Stimulated activated CD4-positive, alpha-beta T cell treated with anti-CD3 and anti-CD28 coated beads, Interleukin-2, amount 100 ng/mL, for 24 hours (primary cell): ENCODE data around the gene FAHD1.

ENCODE experiments used
- DNase-seq, 2 donors: peaks; one replicate each; pipeline ENCODE4 v3.0.0-alpha.2; 2020

The FAHD1 gene

DNA sequence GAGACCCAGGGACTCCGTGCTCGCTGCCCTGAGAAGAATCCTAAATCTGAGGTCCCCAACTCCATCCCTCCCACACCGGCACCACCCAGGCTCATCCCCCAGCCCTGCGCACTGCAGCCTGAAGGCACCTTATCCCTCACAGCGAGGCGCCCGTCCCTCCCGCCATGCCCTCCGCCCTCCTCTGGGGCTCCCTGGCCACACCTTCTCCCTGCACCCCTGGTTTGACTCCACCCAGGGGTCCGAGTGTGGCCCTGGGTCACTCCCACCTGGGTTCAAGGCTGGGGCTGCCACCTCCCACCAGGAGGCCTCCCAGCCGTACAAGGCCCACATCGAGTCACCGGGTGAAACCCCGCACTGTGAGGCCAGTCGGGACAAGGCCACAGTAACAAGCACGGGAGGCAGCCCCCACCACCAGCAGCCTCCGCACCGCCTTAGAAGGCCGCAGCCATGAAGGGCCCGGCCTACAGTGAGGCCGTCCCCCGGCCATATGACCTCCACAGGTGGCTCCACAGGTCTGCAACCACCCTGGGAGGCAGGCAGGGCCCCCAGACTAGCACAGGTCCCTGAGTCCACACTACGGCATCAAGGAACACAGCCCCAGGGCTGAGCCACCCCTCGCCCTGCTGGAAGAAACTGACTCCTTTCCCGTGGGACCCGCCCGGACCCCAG lies 8.7 kb upstream of the FAHD1 start:
- no peak for DNase-seq

DNA sequence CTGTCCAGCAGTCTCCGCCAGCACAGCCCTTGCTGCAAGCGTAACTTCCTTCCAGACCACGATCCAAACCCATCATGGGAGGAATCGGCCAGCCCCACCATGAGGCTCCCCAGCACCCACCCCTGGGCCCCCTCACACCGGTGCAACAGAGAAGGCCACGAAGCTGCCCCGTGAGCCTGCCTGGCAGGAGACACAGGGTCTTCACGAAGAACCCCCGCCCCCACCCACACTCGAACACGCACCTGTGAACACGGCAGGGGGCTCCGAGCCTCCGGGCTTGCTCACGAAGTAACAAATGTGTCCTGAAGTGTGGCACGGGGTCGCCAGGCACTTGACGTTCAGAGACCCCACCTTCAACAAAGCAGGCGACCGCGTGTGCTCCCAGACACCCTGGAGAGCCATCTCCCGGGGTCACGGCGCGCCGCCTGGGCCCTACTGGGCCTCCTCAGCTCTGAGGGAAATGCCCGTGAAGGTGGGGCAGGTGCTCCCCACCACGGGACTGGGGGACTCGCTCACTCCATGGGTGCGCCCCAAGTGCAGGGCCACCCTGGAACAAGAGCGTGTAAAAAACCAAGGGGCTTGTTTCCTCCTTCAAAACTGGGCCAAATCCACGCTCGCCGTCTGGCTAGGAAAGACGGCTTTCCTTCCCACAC lies 8.0 kb upstream of the FAHD1 start:
- DNase-seq, result no peak

DNA sequence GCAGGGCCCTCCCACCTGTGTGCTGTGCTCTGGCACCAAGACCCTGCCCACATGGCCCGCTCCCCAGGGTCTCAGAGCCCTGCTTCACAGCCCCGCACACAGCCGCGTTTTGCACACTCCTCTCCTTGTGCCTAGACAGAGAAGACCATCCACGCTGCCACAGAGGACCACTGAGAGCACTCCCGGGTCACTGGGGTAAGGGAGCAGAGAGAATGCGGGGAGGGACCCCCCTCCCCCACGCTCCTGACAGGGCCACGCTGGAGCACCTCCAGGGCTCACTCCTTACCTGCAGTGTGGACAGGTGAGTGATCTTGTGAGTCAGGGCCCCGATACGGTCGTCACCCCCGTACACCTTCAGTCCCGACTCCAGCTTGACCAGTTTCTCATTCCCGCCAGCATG lies 7.4 kb upstream of the FAHD1 start:
- DNase-seq, result no peak

DNA sequence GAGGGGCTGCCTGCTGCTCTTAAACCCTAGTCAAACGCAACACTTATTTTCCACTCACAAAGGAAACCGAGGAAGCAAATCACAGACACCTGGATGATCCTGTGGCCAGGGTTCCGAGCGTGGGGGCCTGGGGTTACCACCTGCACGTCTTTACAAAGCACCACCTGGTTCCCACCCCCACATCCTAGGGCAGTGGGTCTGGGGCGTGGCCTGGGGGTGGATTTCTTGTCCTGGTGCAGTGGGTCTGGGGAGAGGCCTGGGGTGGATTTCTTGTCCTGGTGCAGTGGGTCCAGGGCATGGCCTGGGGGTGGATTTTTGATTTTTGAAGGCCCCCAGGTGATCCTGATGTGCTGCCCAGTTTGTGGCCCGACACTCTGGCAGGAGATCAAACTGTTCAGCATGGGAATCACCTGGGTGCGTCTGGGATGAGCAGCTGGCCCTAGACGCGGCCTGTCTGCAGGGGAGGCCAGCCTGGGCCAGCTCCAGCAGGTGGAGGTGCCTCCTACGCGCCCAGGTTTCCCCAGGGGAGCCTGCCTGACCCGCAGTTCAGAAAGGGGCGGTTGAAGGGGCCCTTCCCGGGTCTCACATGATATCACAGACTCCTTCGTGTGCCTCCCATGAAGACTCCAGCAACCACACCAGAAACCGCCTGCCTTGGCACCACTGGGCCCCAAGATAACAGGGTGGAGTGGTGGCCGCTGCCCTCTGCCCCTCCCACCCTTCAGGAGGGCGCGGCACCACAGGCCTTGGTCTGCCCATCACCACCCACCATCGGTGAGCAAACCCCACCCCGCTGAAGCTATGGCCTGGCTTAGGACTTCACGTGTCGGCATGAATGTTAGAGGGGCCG lies 6.7 kb upstream of the FAHD1 start:
- DNase-seq, result no peak

DNA sequence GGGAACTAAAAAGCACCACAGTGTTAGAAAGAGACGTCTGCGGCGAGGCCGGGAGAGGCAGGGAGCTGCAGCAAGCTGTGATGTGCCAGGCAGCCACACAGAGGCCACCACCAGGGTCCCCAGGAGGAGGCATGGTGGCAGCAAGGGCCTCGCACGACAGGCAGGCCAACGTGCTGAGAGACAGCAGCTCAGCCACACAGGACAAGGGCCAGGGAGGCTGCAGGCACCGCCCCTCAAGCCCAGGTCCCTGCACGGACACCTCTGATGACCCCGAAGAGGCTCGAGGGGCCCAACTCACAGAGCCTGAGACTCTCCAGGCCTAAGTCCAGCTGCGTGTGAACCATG lies 6.1 kb upstream of the FAHD1 start:
- no peak for DNase-seq

DNA sequence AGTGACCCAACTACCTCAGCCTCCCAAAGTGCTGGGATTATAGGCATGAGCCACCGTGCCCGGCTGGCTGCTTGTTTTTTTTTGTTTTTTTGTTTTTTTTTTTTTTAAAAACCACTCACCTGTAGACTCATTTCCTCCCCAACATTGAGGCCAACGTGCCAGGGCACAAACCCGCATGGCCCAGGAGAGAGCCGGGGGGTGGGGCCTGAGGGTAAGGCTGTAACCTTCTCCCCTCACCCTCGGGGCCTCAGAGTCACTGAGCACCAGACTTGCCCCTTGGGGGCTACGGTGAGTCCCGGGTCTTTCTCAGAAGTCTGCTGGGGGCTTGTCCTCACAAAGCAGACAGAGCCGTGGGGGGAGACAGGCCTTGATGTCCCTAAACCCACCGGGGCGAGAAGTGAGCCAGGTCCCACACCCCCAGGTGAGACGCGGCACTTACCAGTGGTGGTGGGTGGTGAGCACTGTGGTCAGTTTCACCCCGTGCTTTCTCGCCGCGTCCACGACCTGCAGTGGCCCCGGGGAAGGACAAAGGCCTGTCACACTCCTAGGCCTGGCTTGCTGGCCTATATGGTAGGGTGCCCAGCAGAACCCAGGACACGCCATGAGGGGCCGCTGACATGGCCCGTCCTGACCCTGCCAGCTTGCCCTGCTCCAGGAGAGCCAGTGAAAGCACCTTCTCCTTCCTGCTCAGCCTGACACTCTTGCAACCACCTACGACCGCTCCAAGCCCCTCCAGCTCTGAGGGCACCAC lies 5.0 kb upstream of the FAHD1 start:
- DNase-seq, result no peak

DNA sequence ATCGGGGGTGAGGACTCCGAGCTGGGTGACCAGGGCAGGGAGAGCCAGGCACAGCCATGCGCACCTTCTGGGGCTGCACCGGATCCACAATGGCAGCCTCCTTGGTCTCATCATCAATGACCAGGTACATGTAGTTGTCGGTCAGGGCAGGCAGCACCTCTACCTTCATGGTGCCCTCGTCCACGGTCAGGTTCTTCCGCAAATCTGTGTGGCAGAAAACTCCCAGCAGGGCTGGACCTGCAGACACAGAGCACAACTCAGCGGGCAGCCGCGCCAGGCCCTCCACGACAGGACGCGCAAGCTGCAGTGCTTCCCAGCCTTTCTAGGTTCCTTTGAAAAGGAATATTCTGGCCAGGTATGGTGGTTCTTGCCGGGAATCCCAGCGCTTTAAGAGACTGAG lies 4.2 kb upstream of the FAHD1 start:
- DNase-seq, result no peak

DNA sequence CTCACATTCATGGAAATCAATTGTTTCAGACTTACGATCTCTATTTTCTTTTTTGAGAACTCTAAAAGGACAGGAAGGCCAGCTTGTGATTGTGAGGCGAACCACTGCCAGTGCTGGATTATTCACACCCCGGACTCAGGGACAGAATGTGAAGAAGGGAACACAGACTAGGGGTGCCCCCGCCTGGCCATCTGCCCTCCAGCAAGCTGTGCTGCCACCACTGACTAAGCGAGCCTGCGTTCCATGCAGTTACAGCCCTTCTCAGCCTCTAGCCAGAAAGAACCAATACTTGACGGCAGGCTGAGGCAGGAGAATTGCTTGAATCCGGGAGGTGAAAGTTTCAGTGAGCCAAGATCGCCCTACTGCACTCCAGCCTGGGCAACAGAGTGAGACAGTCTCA lies 3.2 kb upstream of the FAHD1 start:
- peak in 1 of 2 donors; percentile 18 for DNase-seq

DNA sequence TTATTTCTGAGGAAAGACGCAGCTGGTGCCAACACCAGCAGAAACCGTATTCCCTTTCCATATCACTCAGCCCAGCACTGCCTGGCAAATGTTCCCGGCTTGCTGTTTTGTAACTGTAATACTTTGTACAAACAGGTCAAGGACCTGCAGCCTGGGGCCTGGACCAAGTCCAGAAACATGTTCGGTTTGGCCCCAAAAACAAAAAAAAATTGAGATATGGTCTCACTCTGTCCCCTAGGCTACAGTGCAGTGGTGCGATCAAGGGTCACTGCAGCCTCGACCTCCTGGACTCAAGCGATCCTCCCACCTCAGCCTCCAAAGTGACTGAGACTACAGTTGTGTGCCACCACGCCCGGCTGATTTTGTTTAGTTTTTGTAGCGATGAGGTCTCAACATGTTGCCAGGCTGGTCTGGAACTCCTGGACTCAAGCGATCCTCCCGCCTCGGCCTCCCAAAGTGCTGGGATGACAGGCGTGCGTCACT lies 1.6 kb upstream of the FAHD1 start:
- no peak for DNase-seq

DNA sequence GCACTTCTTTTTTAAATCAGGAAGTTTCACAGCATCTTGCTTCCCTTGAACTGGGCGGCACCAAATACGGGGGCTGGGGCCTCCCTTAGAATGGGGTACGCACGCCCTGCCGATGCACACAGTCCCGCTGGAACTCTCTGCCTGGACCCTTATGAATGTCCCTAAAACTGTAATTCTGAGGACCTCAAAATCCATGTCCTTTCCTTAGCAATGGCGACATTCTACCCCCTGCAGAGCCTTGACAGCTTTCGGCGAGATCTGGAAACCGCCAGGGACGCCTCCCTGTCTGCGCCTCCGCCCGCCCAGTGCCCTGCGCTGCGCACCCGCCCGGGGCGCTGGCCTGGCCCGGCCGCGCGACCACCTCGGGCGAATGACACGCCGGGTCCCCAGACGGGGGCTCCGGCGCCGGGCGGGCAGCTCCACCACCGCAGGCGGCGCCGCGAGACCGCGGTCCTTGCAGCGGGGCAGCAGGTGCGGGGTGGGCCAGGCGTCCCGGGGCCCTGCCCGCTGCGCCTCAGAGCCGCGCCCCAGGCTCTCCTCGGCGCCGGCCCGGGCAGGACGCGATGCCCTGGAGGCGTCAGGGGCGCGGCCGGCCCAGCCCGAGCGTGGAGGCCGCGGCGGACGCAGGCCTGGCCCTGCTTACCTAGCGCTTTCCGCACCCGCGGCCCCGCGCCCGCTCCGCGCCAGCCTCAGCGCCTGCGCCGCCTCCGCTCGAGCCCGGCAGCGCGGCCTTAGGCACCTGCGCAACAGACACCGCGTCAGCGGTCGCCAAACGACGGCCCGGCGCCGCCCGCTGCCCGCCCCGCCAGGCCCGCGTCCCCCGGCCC lies 929 bp upstream of the FAHD1 start:
- DNase-seq, result peak; percentile 67 to 76

DNA sequence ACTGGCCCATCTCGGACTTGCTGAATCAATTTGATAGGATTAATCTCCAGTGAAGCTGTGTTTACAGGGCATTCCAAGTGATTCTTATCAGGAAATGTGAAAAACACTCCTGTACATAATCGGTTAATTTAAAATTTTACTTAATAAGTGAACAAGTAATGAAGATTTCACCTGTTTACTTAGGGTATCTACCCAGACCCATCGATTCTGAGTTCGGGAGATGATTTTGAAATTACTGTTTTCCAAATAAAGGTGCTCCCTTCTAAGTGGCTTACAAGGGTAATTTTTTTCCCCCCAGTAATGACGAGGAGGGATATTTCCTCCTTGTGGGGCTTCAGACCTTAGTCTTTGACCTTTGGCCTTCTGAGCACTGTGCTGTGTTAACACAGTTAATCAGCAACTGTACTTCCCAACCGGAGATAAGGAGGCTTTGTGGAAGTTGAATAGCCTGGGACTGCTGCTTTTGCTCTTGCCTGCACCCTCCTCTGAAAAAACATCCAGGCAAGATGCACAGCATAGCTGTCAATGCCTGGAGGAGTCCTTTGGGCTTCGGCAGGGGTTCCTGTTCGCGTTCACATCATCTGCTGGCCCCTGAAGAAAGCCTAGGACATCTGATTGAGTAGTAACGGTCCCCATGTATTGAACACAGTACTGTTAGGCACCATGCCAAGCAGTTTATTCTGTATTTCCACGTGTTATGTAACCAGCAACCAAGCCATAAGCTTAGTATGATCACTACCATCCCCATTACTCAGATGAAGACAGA lies 1.8 kb downstream of the FAHD1 start:
- DNase-seq, result no peak

DNA sequence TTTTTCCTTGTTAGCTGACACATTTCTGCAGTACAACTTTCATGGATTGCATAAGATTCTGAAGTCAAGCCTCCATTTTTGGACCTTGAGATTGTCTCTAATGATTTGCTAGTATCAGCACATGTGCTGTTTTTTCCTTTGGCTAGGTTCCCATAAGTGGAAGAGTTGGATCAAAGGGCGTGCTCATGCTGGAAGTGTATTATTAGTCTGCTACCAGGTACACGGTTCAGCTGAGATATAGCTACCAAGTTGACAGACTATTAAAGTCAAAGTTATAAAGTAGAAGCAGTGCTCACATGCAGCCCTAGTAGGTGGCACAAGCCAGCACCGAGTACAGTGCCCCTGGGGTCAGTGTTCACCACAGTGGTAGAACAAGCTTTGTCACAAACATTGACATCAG lies 3.2 kb downstream of the FAHD1 start:
- no peak for DNase-seq

DNA sequence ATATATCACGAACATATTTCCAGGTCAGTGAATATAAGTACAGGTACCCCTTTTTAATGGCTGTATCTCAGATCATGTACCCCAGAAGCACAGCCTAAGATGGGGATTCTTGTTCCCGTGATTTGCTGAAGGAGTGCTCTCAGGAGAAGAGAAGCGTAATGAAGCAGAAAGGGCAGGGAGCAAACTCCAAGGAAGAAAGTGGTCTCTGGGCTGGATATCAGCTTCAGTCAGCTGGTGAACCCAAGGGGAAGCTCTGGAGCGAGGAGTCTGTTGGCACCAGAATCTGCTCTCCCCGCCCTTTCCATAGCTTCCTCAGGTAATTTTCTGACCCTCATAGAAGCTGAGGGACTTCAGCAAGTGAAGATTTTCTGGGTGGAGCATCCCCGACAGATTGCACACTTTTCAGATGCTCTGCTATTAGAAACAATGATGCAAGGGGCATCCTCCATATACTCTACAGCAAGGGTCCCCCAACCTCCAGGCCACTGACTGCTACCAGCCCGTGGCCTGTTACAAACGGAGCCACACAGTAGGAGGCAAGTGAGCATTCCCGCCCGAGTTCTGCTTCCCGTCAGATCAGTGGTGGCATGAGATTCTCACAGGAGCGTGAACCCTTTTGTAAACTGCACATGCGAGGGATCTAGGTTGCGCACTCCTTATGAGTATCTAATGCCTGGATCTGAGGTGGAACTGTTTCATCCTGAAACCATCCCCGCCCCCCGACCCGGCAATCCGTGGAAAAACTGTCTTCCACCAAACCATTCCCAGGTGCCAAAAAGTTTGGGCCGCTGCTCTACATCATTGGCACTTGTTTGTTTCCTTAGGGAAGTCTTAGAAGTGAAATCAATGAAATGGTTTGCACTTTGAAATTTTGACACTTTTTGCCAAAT lies 4.4 kb downstream of the FAHD1 start:
- DNase-seq, result no peak

DNA sequence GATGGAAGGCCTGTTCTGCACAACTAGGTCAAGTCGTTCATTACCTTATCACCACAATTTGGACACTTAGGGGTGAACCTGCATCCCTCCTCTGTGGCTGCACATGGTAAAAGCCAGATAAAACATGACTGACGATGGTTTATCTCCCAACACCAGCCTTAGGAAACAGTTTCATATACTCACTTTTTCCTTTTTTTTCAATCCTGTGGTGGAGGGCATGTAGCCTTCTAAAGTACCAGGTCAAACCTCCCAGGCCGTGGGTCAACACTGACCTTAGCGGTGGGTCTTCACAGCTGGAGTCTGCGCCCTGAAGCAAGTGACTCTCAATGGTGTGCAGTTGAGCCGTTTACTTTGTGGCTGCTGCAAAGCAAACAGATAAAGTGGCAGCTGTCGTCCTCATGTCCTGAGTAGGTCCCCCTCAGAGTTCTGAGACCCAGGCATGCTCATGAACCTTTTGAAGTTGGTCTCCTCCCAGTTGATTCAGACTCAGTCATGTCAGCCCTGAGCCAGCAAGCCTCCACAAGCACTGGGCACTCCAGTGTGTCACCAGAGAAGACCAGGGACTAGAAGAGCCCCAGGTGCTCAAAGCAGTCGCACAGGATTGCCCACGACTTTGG lies 5.9 kb downstream of the FAHD1 start:
- DNase-seq, result peak in 1 of 2 donors; percentile 14

DNA sequence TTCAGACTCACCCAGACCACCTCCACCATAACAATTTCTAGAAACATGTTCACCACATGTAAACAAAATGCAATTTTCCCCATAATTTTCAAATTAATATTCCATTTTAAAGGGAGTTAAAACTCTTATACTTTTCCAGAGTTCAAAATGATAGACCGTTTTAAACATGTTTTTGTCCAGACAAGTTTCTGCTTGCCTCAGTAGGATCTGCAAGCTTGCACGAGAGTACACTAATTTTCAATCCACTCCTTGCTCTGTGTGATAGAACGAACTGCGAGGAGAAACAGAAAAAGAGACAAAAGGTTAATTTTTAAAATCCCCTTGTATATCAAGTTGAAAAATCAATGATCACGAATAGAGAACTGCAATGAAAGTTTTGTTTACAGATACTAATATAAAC lies 7.1 kb downstream of the FAHD1 start:
- DNase-seq, result no peak

DNA sequence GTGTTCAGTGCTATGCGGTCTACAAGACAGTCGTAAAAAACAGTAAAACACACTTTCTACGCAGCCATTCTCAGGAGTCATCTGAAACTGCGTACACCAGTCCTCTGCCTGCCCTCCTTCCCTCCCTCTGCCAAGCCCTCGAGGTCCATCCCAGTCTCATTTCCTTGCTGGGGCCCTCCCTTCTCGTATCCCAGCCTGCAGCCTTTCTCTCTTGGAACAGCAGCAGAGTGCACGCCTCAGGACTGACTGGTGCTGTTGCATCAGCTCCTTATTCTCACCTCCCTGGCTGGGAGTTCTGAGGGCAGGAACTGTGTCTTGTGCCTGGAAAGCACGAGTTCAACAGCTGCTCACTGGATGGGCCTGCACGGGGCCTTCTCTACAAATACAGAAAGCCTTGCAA lies 12.5 kb downstream of the FAHD1 start:
- DNase-seq, result no peak

DNA sequence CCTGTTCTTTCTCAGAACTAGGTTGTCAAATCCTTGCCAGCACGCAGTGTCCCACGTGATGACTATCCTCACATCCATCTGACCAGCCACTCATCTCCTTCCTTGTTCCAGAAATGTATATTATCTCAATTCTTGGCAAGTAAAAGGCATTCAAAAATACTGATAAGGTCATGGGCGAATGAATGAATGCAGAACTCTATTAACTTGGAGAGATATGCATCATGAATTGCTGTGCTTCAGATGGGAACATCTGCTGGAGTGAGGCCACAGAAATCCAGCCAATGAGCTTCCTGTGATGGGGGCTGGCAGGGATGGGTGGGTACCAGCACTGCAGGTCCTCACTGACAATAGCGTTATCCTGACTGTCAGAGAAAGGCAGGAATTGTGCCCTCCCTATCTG lies 19.0 kb downstream of the FAHD1 start:
- DNase-seq, result no peak

DNA sequence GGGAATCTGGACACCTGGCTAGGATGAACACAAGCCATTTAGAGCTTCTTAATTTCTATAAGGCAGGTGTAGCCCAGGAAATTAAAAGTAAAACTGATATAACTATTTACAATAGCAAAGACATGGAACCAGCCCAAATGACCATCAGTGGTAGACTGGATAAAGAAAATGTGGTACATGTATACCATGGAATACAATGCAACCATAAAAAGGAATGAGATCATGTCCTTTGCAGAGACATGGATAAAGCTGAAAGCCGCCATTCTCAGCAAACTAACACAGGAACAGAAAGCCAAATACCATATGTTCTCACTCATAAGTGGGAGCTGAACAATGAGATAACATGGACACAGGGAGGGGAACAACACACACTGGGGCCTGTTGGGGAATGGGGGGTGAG lies 19.4 kb downstream of the FAHD1 start:
- DNase-seq, result no peak

DNA sequence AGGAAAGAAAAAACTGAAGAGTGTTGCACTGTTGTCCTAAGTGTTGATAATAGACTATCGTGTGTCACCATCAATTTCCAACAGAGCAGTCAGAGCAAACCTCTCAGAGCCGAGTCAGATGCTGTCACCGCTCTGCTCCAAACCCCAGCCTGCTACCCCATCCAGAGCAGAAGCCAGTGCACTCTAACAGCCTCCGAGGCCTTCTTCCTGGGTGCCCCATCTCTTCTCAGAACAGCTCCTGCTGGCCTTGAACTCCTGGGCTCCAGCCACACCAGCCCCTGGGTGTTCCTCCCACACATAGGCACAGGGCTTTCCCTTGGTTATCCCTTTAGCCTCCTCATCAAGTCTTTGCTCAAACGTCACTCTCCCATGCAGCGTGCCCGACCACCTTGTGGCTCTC lies 24.0 kb downstream of the FAHD1 start:
- DNase-seq, result no peak

DNA sequence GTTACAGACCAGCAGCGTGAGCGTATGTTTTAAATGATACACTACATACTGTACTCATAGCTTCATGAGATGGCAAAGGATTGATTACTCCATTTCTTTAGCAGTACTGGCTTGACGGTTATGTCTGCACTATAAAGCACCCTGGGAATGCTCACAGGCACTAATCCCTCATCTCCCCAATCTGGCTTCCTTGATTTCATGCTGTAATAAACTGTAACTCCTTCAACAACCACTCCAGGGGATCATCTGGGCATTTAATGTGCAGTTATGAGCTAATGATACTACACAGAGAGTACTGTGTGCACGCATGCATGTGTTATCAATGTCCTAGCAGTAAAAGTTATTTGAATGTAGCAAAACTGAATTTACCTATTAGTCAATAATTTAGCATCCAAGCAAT lies 24.8 kb downstream of the FAHD1 start:
- no peak for DNase-seq
